ENCODE results near the gene TM2D3.

Gene TM2D3

GRCh38 chr15:101599091-101599490 lies 53.1 kb downstream of the TM2D3 start:
- DNase-seq, result no peak

GRCh38 chr15:101597360-101597928 lies 54.7 kb downstream of the TM2D3 start:
- no peak for DNase-seq

DNA sequence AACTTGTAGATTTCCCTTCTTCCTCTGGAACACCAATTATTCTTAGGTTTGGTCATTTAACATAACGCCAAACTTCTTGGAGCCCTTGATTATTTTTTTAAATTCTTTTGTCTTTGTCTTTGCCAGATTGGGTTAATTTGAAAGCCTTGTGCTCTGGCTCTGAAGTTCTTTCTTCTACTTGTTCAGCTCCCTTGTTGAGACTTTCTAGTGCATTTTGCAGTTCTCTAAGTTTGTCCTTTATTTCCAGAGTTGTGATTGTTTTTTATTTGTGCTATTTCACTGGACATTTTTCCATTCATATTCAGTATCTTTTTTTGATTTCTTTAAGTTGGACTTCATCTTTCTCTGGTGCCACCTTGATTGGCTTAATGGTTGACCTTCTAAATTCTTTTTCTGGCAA lies 55.5 kb downstream of the TM2D3 start:
- no peak for DNase-seq
